CD4-positive, alpha-beta T cell treated with Interleukin-17A for 1 hour (primary cell): ENCODE measurements around the gene KCNV2.

Source experiments
- DNase-seq: peaks from one replicate; pipeline ENCODE4 v3.0.0-alpha.2; 2020

KCNV2 gene

DNA sequence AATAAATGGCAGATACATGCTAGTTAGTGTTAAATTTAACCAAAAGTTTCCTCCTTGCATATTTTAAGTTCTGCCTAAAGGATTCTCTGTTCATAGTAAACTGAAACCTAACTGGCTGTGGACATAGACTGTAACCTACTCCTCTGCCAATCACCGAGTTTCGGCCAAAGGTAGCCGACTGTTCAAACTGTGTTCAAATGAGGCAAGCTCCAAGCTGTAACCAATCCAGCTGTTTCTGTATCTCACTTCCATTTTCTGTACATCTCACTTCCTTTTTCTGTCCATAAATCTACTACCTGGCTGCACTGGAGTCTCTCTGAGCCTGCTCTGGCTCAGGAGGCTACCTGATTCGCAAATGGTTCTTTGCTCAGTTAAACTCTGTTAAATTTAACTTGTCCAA, 44.1 kb downstream of the KCNV2 start:
- DNase-seq: no peak

DNA sequence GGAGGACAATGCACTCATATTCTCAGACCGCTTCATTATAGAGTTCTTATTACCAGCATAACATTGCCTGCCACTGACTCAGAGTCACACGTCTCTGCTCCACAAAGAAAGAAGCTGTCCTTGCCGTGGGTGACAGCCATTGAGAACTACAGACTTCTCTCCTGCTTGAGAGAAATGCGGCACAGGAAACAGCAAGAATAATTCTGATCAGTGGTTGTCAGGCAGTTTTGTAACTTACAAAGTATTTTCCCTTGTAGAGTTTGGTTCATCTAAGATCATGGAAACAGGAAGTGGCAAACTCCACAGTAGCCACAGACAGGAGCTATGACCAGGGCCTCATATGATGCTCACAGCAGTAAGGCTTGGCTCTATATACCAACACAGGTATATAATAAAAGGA, 47.0 kb downstream of the KCNV2 start:
- peak; percentile 9 for DNase-seq

DNA sequence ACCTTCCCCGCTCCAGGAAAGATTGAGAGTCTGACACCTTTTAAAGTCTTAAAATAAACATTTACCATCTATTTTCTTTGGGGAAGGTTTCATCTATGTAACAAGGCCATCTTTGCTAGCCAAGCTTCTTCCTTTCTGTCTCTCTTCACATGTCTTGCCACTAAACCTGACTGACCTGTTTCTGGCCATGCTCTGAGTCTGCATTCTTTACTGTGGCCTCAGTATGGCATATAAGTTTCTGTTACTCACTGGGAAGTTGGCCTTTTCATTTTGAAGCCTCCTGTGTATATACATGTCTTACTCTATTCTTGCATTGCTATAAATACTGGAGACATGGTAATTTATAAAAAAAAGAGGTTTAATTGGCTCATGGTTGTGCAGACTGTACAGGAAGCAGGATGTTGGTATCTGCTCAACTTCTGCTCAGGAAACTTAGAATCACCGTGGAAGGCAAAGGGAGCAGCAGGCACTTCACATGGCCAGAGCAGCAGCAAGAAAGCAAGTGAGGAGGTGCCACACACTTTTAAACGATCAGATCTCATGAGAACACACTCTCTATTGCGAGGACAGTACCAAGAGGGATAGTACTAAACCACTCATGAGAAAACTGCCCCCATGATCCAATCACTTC, 48.1 kb downstream of the KCNV2 start:
- DNase-seq: no peak

DNA sequence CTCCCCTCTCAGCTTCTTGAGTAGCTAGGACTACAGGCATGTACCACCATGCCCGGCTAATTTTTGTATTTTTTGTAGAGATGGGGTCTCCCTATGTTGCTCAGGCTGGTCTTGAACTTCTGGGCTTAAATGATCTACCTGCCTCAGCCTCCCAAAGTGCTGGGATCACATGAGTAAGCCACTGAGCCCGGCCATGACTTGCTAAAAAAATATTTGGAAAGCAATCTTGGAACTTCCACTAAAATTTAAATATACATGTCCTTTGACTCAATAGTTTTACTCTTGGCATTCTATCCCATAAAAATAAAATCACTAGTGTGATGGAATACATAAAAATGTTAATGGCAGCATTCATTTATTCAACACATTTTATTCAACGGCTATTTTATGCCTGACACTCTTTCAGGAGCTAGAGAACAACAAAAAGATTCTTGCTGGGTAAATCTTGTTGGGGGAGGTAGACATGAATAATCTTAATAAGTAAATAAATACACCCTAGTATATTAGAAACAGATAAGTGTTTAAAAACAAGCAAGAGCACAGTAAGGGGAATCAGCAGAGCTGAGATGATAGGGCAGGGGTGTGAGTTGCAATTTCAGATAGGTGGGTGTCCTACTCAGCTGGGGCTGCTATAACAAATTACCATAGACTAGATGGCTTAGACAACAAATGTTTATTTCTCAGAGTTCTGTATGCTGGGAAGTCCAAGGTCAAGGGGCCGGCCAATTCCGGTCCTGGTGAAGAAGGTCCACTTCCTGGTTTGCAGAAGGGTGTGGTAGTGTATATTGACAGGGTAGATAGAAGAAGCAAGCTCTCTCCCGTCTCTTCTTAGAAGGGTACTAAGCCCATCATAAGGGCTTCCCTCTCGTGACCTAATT, 50.7 kb downstream of the KCNV2 start:
- no peak for DNase-seq

DNA sequence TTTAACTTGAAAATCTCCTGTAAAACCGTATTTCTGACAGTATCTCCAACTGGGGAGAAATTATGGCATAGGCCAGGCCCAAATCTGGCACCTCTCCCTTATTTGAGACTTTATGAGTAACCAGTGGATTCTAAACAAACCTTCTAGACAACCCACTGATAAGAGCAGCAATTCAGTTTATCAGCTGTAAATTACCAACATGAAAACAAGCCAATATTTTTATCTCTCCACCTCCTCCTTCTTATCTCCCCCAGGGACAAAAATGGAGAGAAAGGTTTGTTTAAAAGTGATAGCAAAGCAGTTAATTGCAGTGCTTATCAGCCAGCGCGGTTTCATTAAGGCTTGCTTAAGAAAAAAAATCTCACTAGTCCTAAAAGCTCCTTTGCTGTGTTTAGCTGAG, 53.8 kb downstream of the KCNV2 start:
- DNase-seq: no peak

DNA sequence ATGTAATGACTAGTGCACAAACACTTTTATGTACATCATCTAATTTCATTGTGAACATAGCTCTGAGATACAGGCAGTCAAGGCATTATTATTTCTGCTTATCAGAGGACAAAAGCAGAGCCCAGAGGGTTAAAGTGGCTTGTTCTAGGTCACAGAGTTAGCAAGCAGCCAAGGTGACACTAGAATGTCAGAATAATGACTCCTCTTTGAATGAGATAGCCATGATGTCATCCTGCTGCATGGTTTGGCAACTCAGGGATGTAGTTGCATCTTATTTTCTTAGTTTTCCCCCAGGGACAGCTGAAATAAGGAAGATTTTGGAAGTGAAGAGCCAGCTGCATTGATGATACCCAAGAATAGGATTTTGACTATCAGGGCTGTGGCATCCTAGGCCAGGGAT, 54.4 kb downstream of the KCNV2 start:
- no peak for DNase-seq

DNA sequence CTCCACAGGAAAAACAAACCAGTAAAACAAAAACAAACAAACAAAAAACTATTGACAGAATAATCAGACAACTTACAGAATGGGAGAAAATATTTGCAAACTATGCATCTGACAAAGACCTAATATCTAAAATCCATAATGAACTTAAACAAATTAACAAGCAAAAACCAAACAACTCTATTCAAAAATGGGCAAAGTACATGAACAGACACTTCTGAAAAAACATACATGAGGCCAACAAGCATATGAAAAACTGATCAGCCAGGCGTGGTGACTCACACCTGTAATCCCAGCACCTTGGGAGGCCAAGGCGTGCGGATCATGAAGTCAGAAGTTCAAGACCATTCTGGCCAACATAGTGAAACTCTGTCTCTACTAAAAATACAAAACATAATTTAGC, 60.1 kb downstream of the KCNV2 start:
- DNase-seq: no peak

DNA sequence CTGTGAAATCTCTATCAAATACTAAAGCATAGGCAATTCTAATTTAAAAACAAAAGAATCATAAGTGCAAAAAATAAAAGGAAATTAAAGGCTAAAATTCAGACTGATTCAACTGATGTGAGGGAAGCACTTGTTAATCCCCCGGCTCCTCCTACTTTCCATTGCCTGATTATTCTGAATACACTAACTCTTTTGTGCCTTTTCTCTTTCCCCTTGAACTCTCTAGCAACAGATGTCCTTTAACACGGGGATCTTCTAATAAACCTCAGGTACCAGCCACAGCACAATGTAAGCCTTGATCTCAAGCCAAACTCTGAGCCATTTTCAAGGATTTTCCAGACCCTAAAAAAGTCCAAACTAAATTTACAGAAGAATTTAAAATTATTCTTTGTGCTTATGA, 61.5 kb downstream of the KCNV2 start:
- DNase-seq: no peak
